ENCODE measurements around the gene CHD5. TPM values are rescaled to one million over a fixed set of nuclear protein-coding genes. Genes with fewer than 3 reads are reported as not detected.

The CHD5 gene
- total and polyA plus RNA-seq, 2 experiments from 2014 or later = 0.10 to 0.11 TPM

GRCh38 chr1:6095511-6096242 is 84.4 kb downstream of the CHD5 start:
- H3K27ac ChIP-seq = no peak overlapping the region
- H3K9ac ChIP-seq = no peak overlapping the region
- no peaks in the 10 kb centered on the region for H3K9me2 ChIP-seq (ENCODE audit: insufficient read depth)
- H2AFZ ChIP-seq = no peak overlapping the region
- no peaks in the 10 kb centered on the region for H3K27me3 ChIP-seq (replicated peaks; ENCODE audit: insufficient read depth)
- in situ Hi-C loops (cut with MboI) = no loop called here
- no peaks in the 10 kb centered on the region for H4K20me1 ChIP-seq (ENCODE audit: insufficient read depth)
- H3K4me2 ChIP-seq (ENCODE audit: unreplicated experiment) = no peak overlapping the region
- no peaks in the 10 kb centered on the region for H3K79me2 ChIP-seq (ENCODE audit: insufficient read depth)
- 74 to 76% methylated on average over 12 to 13 of the region's 13 CpGs for whole genome bisulfite sequencing, 2 experiments (ENCODE audit: low coverage in 1 of 2, low lambda C conversion rate in 2 of 2, missing lambda C conversion rate in 2 of 2)
- DNase-seq = no peak
- TF ChIP-seq EZH2 (IDR thresholded peaks at IDR 0.05; ENCODE audit: insufficient read depth, poor library complexity, severe bottlenecking) (no peak), EZH2phosphoT487 (IDR thresholded peaks at IDR 0.05; ENCODE audit: insufficient read depth, low read depth) (no peak)
- H3K4me3 ChIP-seq = no peak overlapping the region
- H3K9me3 ChIP-seq (ENCODE audit: low read depth) = no peaks in the 10 kb centered on the region
- 0 out of 2 replicates have a peak, but pooled peaks cover 12% of the 10 kb centered on the region for H3F3A ChIP-seq (ENCODE audit: insufficient read depth)
- H3K4me1 ChIP-seq (ENCODE audit: insufficient read depth) = peaks cover 13% of the 10 kb centered on the region
- no peaks in the 10 kb centered on the region for H3K36me3 ChIP-seq (ENCODE audit: low read depth)

GRCh38 chr1:6094801-6095505 is 85.2 kb downstream of the CHD5 start:
- no peak overlapping the region for H3K4me3 ChIP-seq
- 0 out of 2 replicates have a peak, but pooled peaks cover 12% of the 10 kb centered on the region for H3F3A ChIP-seq (ENCODE audit: insufficient read depth)
- in situ Hi-C loops (cut with MboI) = no loop called here
- no peaks in the 10 kb centered on the region for H3K79me2 ChIP-seq (ENCODE audit: insufficient read depth)
- WGBS, 2 experiments (ENCODE audit: low coverage in 1 of 2, low lambda C conversion rate in 2 of 2, missing lambda C conversion rate in 2 of 2) = 78 to 81% methylated on average over 14 to 21 of the region's 21 CpGs
- DNase-seq = no peak
- TF ChIP-seq EZH2 (IDR thresholded peaks at IDR 0.05; ENCODE audit: insufficient read depth, poor library complexity, severe bottlenecking) (no peak), EZH2phosphoT487 (IDR thresholded peaks at IDR 0.05; ENCODE audit: insufficient read depth, low read depth) (no peak)
- no peaks in the 10 kb centered on the region for H3K27me3 ChIP-seq (replicated peaks; ENCODE audit: insufficient read depth)
- no peak overlapping the region for H2AFZ ChIP-seq
- H3K9me2 ChIP-seq (ENCODE audit: insufficient read depth) = no peaks in the 10 kb centered on the region
- peaks cover 13% of the 10 kb centered on the region for H3K4me1 ChIP-seq (ENCODE audit: insufficient read depth)
- H3K9ac ChIP-seq = no peak overlapping the region
- H3K4me2 ChIP-seq (ENCODE audit: unreplicated experiment) = no peak overlapping the region
- no peak overlapping the region for H3K27ac ChIP-seq
- no peaks in the 10 kb centered on the region for H3K36me3 ChIP-seq (ENCODE audit: low read depth)
- no peaks in the 10 kb centered on the region for H3K9me3 ChIP-seq (ENCODE audit: low read depth)
- no peaks in the 10 kb centered on the region for H4K20me1 ChIP-seq (ENCODE audit: insufficient read depth)

DNA sequence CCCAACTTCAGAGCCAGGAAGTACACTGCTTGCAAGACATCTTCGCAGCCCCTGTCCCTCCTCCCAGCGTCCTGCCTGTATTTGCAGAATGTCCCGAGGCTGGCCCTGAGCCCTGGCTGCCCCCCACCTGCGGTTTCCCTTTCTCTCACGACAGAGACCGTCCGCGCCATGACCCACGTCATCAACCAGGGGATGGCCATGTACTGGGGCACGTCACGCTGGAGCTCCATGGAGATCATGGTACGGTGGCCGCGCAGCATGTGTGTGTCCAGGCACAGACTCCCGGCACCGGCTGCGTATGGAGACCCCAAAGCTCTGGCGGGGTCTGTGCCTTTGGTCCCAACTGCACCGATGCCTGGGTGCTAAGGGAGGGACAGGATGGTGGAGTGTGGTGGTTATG is 85.9 kb downstream of the CHD5 start:
- Histone ChIP-seq H3K36me3 (ENCODE audit: low read depth) (no peaks in the 10 kb centered on the region), H3K9ac (no peak overlapping the region), H3K4me2 (ENCODE audit: unreplicated experiment) (no peak overlapping the region), H3K9me2 (ENCODE audit: insufficient read depth) (no peaks in the 10 kb centered on the region), H3K27ac (no peak overlapping the region), H3F3A (ENCODE audit: insufficient read depth) (0 out of 2 replicates have a peak, but pooled peaks cover 12% of the 10 kb centered on the region), H2AFZ (no peak overlapping the region), H3K9me3 (ENCODE audit: low read depth) (no peaks in the 10 kb centered on the region), H3K27me3 (replicated peaks; ENCODE audit: insufficient read depth) (no peaks in the 10 kb centered on the region), H3K79me2 (ENCODE audit: insufficient read depth) (no peaks in the 10 kb centered on the region), H4K20me1 (ENCODE audit: insufficient read depth) (no peaks in the 10 kb centered on the region), H3K4me1 (ENCODE audit: insufficient read depth) (peaks cover 13% of the 10 kb centered on the region), H3K4me3 (no peak overlapping the region)
- 94 to 96% methylated on average over 19 of the region's 19 CpGs for WGBS, 2 experiments (ENCODE audit: low coverage in 1 of 2, low lambda C conversion rate in 2 of 2, missing lambda C conversion rate in 2 of 2)
- DNase-seq = no peak
- in situ Hi-C loops (cut with MboI) = no loop called here
- TF ChIP-seq EZH2phosphoT487 (IDR thresholded peaks at IDR 0.05; ENCODE audit: insufficient read depth, low read depth) (no peak), EZH2 (IDR thresholded peaks at IDR 0.05; ENCODE audit: insufficient read depth, poor library complexity, severe bottlenecking) (no peak)

DNA sequence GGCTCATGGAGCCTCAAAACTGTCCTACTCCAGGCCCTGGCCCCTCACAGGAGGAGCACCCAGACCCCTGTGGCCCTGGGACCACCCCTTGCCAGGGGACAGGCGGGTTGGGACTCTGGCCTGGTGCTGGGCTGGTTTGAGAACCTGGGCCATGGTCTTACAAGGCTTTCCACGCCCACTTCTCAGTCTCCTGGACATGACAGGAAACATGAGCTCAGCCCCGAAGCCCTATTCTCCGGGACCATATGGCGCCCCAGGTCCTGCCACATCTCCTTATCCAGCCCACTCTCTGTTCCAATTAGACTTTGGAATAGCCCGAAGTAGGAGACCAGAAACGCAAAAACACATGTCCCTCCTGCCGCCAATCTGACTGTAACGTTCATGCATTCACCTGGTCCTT is 86.5 kb downstream of the CHD5 start:
- 87 to 88% methylated on average over 9 of the region's 9 CpGs for WGBS, 2 experiments (ENCODE audit: low coverage in 1 of 2, low lambda C conversion rate in 2 of 2, missing lambda C conversion rate in 2 of 2)
- H4K20me1 ChIP-seq (ENCODE audit: insufficient read depth) = no peaks in the 10 kb centered on the region
- H3K4me3 ChIP-seq = no peak overlapping the region
- H3K27ac ChIP-seq = no peak overlapping the region
- H3K9me2 ChIP-seq (ENCODE audit: insufficient read depth) = no peaks in the 10 kb centered on the region
- H3K4me2 ChIP-seq (ENCODE audit: unreplicated experiment) = no peak overlapping the region
- H3K9me3 ChIP-seq (ENCODE audit: low read depth) = no peaks in the 10 kb centered on the region
- no peaks in the 10 kb centered on the region for H3K79me2 ChIP-seq (ENCODE audit: insufficient read depth)
- H3K9ac ChIP-seq = no peak overlapping the region
- H2AFZ ChIP-seq = no peak overlapping the region
- TF ChIP-seq EZH2phosphoT487 (IDR thresholded peaks at IDR 0.05; ENCODE audit: insufficient read depth, low read depth) (no peak), EZH2 (IDR thresholded peaks at IDR 0.05; ENCODE audit: insufficient read depth, poor library complexity, severe bottlenecking) (no peak)
- no peaks in the 10 kb centered on the region for H3K36me3 ChIP-seq (ENCODE audit: low read depth)
- no peak for DNase-seq
- H3K27me3 ChIP-seq (replicated peaks; ENCODE audit: insufficient read depth) = no peaks in the 10 kb centered on the region
- in situ Hi-C loops (cut with MboI) = no loop called here
- H3K4me1 ChIP-seq (ENCODE audit: insufficient read depth) = peaks cover 9% of the 10 kb centered on the region
- H3F3A ChIP-seq (ENCODE audit: insufficient read depth) = 0 out of 2 replicates have a peak, but pooled peaks cover 10% of the 10 kb centered on the region

Data from GM23248 (cell line).